ELR (cell line): ENCODE data around the gene AREL1.

Experiments
- DNase-seq: peaks from one replicate; pipeline ENCODE4 v3.0.0-alpha.2; 2015; ENCODE audit warnings: low read depth

AREL1 gene

GRCh38 chr14:74698465-74698864 is 14.4 kb downstream of the AREL1 start:
- peak; percentile 13 for DNase-seq

- DNase-seq: peak; percentile 34
Observed at GRCh38 chr14:74697976-74698375, 14.9 kb downstream of the AREL1 start.

GRCh38 chr14:74697543-74697942 is 15.3 kb downstream of the AREL1 start:
- DNase-seq: peak; percentile 86

- no peak for DNase-seq
Observed at GRCh38 chr14:74697011-74697410, 15.9 kb downstream of the AREL1 start.

- no peak for DNase-seq
Observed at GRCh38 chr14:74695406-74695805, 17.5 kb downstream of the AREL1 start.

- no peak for DNase-seq
Observed at GRCh38 chr14:74693191-74693590, 19.7 kb downstream of the AREL1 start.

GRCh38 chr14:74691456-74691855 is 21.4 kb downstream of the AREL1 start:
- DNase-seq: no peak

GRCh38 chr14:74685921-74686678 is 26.8 kb downstream of the AREL1 start:
- no peak for DNase-seq

GRCh38 chr14:74685056-74685455 is 27.8 kb downstream of the AREL1 start:
- DNase-seq: no peak

GRCh38 chr14:74684434-74684833 is 28.4 kb downstream of the AREL1 start:
- DNase-seq: no peak

GRCh38 chr14:74683406-74683805 is 29.5 kb downstream of the AREL1 start:
- DNase-seq: no peak

GRCh38 chr14:74682169-74682952 is 30.5 kb downstream of the AREL1 start:
- DNase-seq: no peak

GRCh38 chr14:74675219-74675618 is 37.7 kb downstream of the AREL1 start:
- no peak for DNase-seq

- no peak for DNase-seq
Observed at GRCh38 chr14:74673768-74674167, 39.1 kb downstream of the AREL1 start.

GRCh38 chr14:74671789-74672188 is 41.1 kb downstream of the AREL1 start:
- peak; percentile 84 for DNase-seq

- peak; percentile 89 for DNase-seq
Observed at GRCh38 chr14:74670726-74671411, 42.0 kb downstream of the AREL1 start.

GRCh38 chr14:74669846-74670245 is 43.0 kb downstream of the AREL1 start:
- DNase-seq: no peak

- no peak for DNase-seq
Observed at GRCh38 chr14:74669256-74669655, 43.6 kb downstream of the AREL1 start.

- DNase-seq: peak; percentile 67
Observed at GRCh38 chr14:74667758-74668157, 45.1 kb downstream of the AREL1 start.

- no peak for DNase-seq
Observed at GRCh38 chr14:74664717-74665116, 48.2 kb downstream of the AREL1 start.

- no peak for DNase-seq
Observed at GRCh38 chr14:74663884-74664283, 49.0 kb downstream of the AREL1 start.

GRCh38 chr14:74661726-74662450 is 51.0 kb downstream of the AREL1 start:
- DNase-seq: no peak
